Measurements from ENCODE around the gene CRB2. TPM values are rescaled to one million over a fixed set of nuclear protein-coding genes. Genes with fewer than 3 reads are reported as not detected.

The CRB2 gene
- total and polyA plus RNA-seq, 2 donors (not counting 1 experiment from before 2014, with no cell fraction given), result 1.4 to 2.4 TPM

GRCh38 chr9:123368536-123369153 lies 12.6 kb downstream of the CRB2 start:
- DNase-seq, result no peak
- H3K9ac ChIP-seq (ENCODE audit: low read length), result no peak overlapping the region
- no peak overlapping the region for H3K27ac ChIP-seq (ENCODE audit: low read length in 2 of 2)
- ChIA-PET CTCF (interaction anchor here (0.8 kb wide), 1 partner anchor 14 kb away, joined by 3 read pairs; no protein-coding TSS in a partner anchor), POLR2A (no interaction called here)
- H2AFZ ChIP-seq (ENCODE audit: insufficient read depth, low read depth, low read length, poor library complexity, severe bottlenecking), result no peak overlapping the region
- no peak overlapping the region for H3K4me2 ChIP-seq (replicated peaks; ENCODE audit: low read depth, low read length, poor library complexity, severe bottlenecking)
- Mint-ChIP-seq H3K27ac (no peak overlapping the region), H3K4me1 (peaks cover 7% of the 10 kb centered on the region), H3K9me3 (ENCODE audit: insufficient read depth) (no peaks in the 10 kb centered on the region), H3K4me3 (no peak overlapping the region), H3K27me3 (peaks cover 24% of the 10 kb centered on the region)
- peaks cover 0 to 4% of the 10 kb centered on the region in 2 donors for H3K4me1 ChIP-seq (ENCODE audit: control insufficient read depth in 2 of 2, insufficient read depth in 2 of 2, low read length in 2 of 2)
- no peaks in the 10 kb centered on the region for H3K79me2 ChIP-seq (ENCODE audit: control insufficient read depth, insufficient read depth, low read length)
- no peaks in the 10 kb centered on the region for H3K36me3 ChIP-seq (replicated peaks in 1 of 2; ENCODE audit: control extremely low read depth in 1 of 2, control insufficient read depth in 1 of 2, extremely low read depth in 1 of 2, insufficient read depth in 2 of 2, low read length in 1 of 2)
- 91% methylated on average over 4 of the region's 6 CpGs for WGBS (ENCODE audit: insufficient coverage)
- intact Hi-C loops (cut with micrococcal nuclease), result no loop called here
- H3K27me3 ChIP-seq (replicated peaks in 1 of 4; ENCODE audit: control extremely low read depth in 1 of 4, control insufficient read depth in 3 of 4, insufficient read depth in 4 of 4, low read length in 3 of 4), result peaks cover 0 to 22% (median 3%) of the 10 kb centered on the region in 4 experiments
- ATAC-seq (ENCODE audit: low read depth), result no peak
- H4K20me1 ChIP-seq (ENCODE audit: control insufficient read depth, insufficient read depth, low read length, poor library complexity, severe bottlenecking), result no peaks in the 10 kb centered on the region
- TF ChIP-seq EZH2 (IDR thresholded peaks at IDR 0.05; ENCODE audit: borderline replicate concordance, insufficient read depth, low read depth, low read length, poor library complexity, severe bottlenecking), result no peak
- no peak for TF ChIP-seq CTCF (IDR thresholded peaks at IDR 0.05)
- H3K9me3 ChIP-seq (ENCODE audit: control extremely low read depth in 1 of 3, control insufficient read depth in 2 of 3, insufficient read depth in 1 of 3, low read length in 2 of 3), result peaks cover 0 to 6% (median 0%) of the 10 kb centered on the region in 3 donors
- no peak overlapping the region for H3K4me3 ChIP-seq (ENCODE audit: control extremely low read depth in 1 of 5, extremely low read depth in 1 of 5, insufficient read depth in 1 of 5, low read depth in 2 of 5, low read length in 4 of 5)

- peaks cover 0 to 4% of the 10 kb centered on the region in 2 donors for H3K4me1 ChIP-seq (ENCODE audit: control insufficient read depth in 2 of 2, insufficient read depth in 2 of 2, low read length in 2 of 2)
- Mint-ChIP-seq H3K27me3 (peaks cover 30% of the 10 kb centered on the region), H3K27ac (no peak overlapping the region), H3K9me3 (ENCODE audit: insufficient read depth) (no peaks in the 10 kb centered on the region), H3K4me3 (no peak overlapping the region), H3K4me1 (peaks cover 12% of the 10 kb centered on the region)
- TF ChIP-seq CTCF (IDR thresholded peaks at IDR 0.05), result no peak
- TF ChIP-seq EZH2 (IDR thresholded peaks at IDR 0.05; ENCODE audit: borderline replicate concordance, insufficient read depth, low read depth, low read length, poor library complexity, severe bottlenecking), result no peak
- peaks cover 0 to 6% (median 0%) of the 10 kb centered on the region in 3 donors for H3K9me3 ChIP-seq (ENCODE audit: control extremely low read depth in 1 of 3, control insufficient read depth in 2 of 3, insufficient read depth in 1 of 3, low read length in 2 of 3)
- ChIA-PET CTCF (interaction anchor here (0.8 kb wide), 1 partner anchor 15 kb away, joined by 3 read pairs; no protein-coding TSS in a partner anchor), POLR2A (no interaction called here)
- no peak overlapping the region for H3K27ac ChIP-seq (ENCODE audit: low read length in 2 of 2)
- intact Hi-C loops (cut with micrococcal nuclease), result no loop called here
- H2AFZ ChIP-seq (ENCODE audit: insufficient read depth, low read depth, low read length, poor library complexity, severe bottlenecking), result no peak overlapping the region
- no peak overlapping the region for H3K4me3 ChIP-seq (ENCODE audit: control extremely low read depth in 1 of 5, extremely low read depth in 1 of 5, insufficient read depth in 1 of 5, low read depth in 2 of 5, low read length in 4 of 5)
- no peaks in the 10 kb centered on the region for H3K79me2 ChIP-seq (ENCODE audit: control insufficient read depth, insufficient read depth, low read length)
- no peak overlapping the region for H3K9ac ChIP-seq (ENCODE audit: low read length)
- WGBS (ENCODE audit: insufficient coverage), result 79% methylated on average over 3 of the region's 3 CpGs
- DNase-seq (no peak), ATAC-seq (ENCODE audit: low read depth) (no peak)
- no peak overlapping the region for H3K4me2 ChIP-seq (replicated peaks; ENCODE audit: low read depth, low read length, poor library complexity, severe bottlenecking)
- H3K36me3 ChIP-seq (replicated peaks in 1 of 2; ENCODE audit: control extremely low read depth in 1 of 2, control insufficient read depth in 1 of 2, extremely low read depth in 1 of 2, insufficient read depth in 2 of 2, low read length in 1 of 2), result no peaks in the 10 kb centered on the region
- peaks cover 0 to 28% (median 3%) of the 10 kb centered on the region in 4 experiments for H3K27me3 ChIP-seq (replicated peaks in 1 of 4; ENCODE audit: control extremely low read depth in 1 of 4, control insufficient read depth in 3 of 4, insufficient read depth in 4 of 4, low read length in 3 of 4)
- no peaks in the 10 kb centered on the region for H4K20me1 ChIP-seq (ENCODE audit: control insufficient read depth, insufficient read depth, low read length, poor library complexity, severe bottlenecking)
Measured at GRCh38 chr9:123369296-123369695, 13.3 kb downstream of the CRB2 start.
